ENCODE results near the gene SERPINI2. TPM values are rescaled to one million over a fixed set of nuclear protein-coding genes. Genes with fewer than 3 reads are reported as not detected.
A peak's percentile ranks its signal among the peaks of the same experiment; 100 is the strongest.

Gene SERPINI2
- total RNA-seq, 1 donor from 2014 or later = not detected

DNA sequence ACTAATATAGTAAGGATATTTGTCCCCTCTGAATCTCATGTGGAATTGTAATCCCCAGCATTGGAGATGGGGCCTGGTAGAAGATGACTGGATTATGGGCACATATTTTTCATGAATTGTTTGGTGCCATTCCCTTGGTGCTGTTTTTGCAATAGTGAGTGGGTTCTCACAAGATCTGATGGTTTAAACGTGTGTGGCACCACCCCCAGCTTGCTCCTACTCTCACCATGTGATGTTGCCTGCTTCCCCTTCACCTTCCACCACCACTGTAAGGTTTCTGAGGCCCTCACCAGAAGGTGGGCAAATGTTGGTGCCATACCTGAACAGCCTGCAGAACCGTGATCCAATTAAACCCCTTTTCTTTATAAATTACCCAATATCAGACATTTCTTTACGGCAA is 28.1 kb upstream of the SERPINI2 start:
- H3K27me3 Mint-ChIP-seq (ENCODE audit: low read depth) = peaks cover 2% of the 10 kb centered on the region

DNA sequence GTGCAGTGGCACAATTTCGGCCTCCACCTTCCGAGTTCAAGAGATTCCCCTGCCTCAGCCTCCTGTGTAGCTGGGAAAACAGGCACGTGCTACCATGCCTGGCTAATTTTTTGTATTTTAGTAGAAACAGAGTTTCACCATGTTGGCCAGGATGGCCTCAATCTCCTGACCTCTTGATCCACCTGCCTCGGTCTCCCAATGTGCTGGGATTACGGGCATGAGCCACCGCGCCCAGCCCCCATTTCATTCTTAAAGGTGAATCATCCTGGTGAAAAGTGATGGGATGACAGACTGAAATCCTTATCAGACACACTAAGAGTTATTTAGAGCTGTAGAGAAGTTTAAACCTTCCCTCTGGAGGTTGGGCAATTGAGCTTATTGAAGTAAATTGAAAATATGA is 24.1 kb upstream of the SERPINI2 start:
- DNase-seq (ENCODE audit: low spot score) = no peak
- no peak overlapping the region for H3K4me3 Mint-ChIP-seq (ENCODE audit: unreplicated experiment)
- TF ChIP-seq CTCF (IDR thresholded peaks at IDR 0.05) = no peak
- no peaks in the 10 kb centered on the region for H3K36me3 Mint-ChIP-seq (ENCODE audit: low read depth)
- no peak overlapping the region for H3K27ac Mint-ChIP-seq (ENCODE audit: unreplicated experiment)
- H3K4me1 Mint-ChIP-seq (ENCODE audit: low read depth) = no peaks in the 10 kb centered on the region
- H3K27me3 Mint-ChIP-seq (ENCODE audit: low read depth) = peaks cover 3% of the 10 kb centered on the region
- H3K9me3 Mint-ChIP-seq (ENCODE audit: low read depth) = no peaks in the 10 kb centered on the region

More for the DNA sequence above, 28.1 kb upstream of the SERPINI2 start:
- no peaks in the 10 kb centered on the region for H3K9me3 Mint-ChIP-seq (ENCODE audit: low read depth)
- no peak overlapping the region for H3K27ac Mint-ChIP-seq (ENCODE audit: unreplicated experiment)
- no peak for DNase-seq (ENCODE audit: low spot score)
- no peak overlapping the region for H3K4me3 Mint-ChIP-seq (ENCODE audit: unreplicated experiment)
- H3K4me1 Mint-ChIP-seq (ENCODE audit: low read depth) = no peaks in the 10 kb centered on the region
- no peaks in the 10 kb centered on the region for H3K36me3 Mint-ChIP-seq (ENCODE audit: low read depth)
- TF ChIP-seq CTCF (IDR thresholded peaks at IDR 0.05) = no peak

GRCh38 chr3:167493244-167493643 is 19.4 kb upstream of the SERPINI2 start:
- H3K4me3 Mint-ChIP-seq (ENCODE audit: unreplicated experiment) = no peak overlapping the region
- H3K9me3 Mint-ChIP-seq (ENCODE audit: low read depth) = no peaks in the 10 kb centered on the region
- peak; percentile 35 for TF ChIP-seq CTCF (IDR thresholded peaks at IDR 0.05)

GRCh38 chr3:167491621-167492020 is 17.8 kb upstream of the SERPINI2 start:
- Mint-ChIP-seq H3K27me3 (ENCODE audit: low read depth) (peaks cover 8% of the 10 kb centered on the region), H3K27ac (ENCODE audit: unreplicated experiment) (no peak overlapping the region), H3K4me3 (ENCODE audit: unreplicated experiment) (no peak overlapping the region), H3K36me3 (ENCODE audit: low read depth) (no peaks in the 10 kb centered on the region), H3K4me1 (ENCODE audit: low read depth) (no peaks in the 10 kb centered on the region), H3K9me3 (ENCODE audit: low read depth) (peaks cover 3% of the 10 kb centered on the region)
- DNase-seq (ENCODE audit: low spot score) = no peak
- no peak for TF ChIP-seq CTCF (IDR thresholded peaks at IDR 0.05)

More at GRCh38 chr3:167493244-167493643, 19.4 kb upstream of the SERPINI2 start:
- peaks cover 12% of the 10 kb centered on the region for H3K27me3 Mint-ChIP-seq (ENCODE audit: low read depth)
- H3K4me1 Mint-ChIP-seq (ENCODE audit: low read depth) = no peaks in the 10 kb centered on the region
- H3K27ac Mint-ChIP-seq (ENCODE audit: unreplicated experiment) = no peak overlapping the region
- H3K36me3 Mint-ChIP-seq (ENCODE audit: low read depth) = no peaks in the 10 kb centered on the region
- no peak for DNase-seq (ENCODE audit: low spot score)

- H3K9me3 Mint-ChIP-seq (ENCODE audit: low read depth) = peaks cover 4% of the 10 kb centered on the region
- H3K27me3 Mint-ChIP-seq (ENCODE audit: low read depth) = peaks cover 8% of the 10 kb centered on the region
- no peak overlapping the region for H3K27ac Mint-ChIP-seq (ENCODE audit: unreplicated experiment)
- no peak for TF ChIP-seq CTCF (IDR thresholded peaks at IDR 0.05)
- no peaks in the 10 kb centered on the region for H3K4me1 Mint-ChIP-seq (ENCODE audit: low read depth)
- H3K4me3 Mint-ChIP-seq (ENCODE audit: unreplicated experiment) = no peak overlapping the region
- no peaks in the 10 kb centered on the region for H3K36me3 Mint-ChIP-seq (ENCODE audit: low read depth)
- DNase-seq (ENCODE audit: low spot score) = no peak
Observed at GRCh38 chr3:167489571-167489970, 15.7 kb upstream of the SERPINI2 start.
